IPS DF 6.9 (cell line): ENCODE measurements around the gene AKT1.

ENCODE experiments used
- DNase-seq: peaks from one replicate; pipeline ENCODE4 v3.0.0-alpha.2; 2013; ENCODE audit warnings: low read depth, low spot score
- H3K27ac ChIP-seq: one replicate; pipeline ENCODE4 v1.5.1; 2013; ENCODE audit warnings: low read length, control low read depth
- H3K27me3 ChIP-seq: 2 replicates; pipeline ENCODE4 v1.6.1; 2013; ENCODE audit warnings: mild to moderate bottlenecking, low read length; ENCODE audit not compliant: control insufficient read depth, insufficient read depth
- H3K36me3 ChIP-seq: 2 replicates; pipeline ENCODE4 v1.6.1; 2013; ENCODE audit warnings: low read length; ENCODE audit not compliant: control insufficient read depth, insufficient read depth
- H3K4me1 ChIP-seq: 2 replicates; pipeline ENCODE4 v1.6.1; 2013; ENCODE audit warnings: low read length; ENCODE audit not compliant: control insufficient read depth, insufficient read depth
- H3K4me3 ChIP-seq: 2 replicates; pipeline ENCODE4 v1.5.1; 2013; ENCODE audit warnings: mild to moderate bottlenecking, low read length
- H3K9me3 ChIP-seq: 2 replicates; pipeline ENCODE4 v1.6.1; 2013; ENCODE audit warnings: low read length, inconsistent platforms; ENCODE audit not compliant: control insufficient read depth, insufficient read depth
- WGBS: extraction: QIAGEN DNeasy Blood & Tissue Kit; methylation state at CpG from one replicate; pipeline ENCODE4 v1.1.7; 2013; ENCODE audit warnings: mixed read lengths, missing lambda C conversion rate; ENCODE audit not compliant: insufficient read length, insufficient coverage; 5-methylcytosine and 5-hydroxymethylcytosine counted together

The AKT1 gene

DNA sequence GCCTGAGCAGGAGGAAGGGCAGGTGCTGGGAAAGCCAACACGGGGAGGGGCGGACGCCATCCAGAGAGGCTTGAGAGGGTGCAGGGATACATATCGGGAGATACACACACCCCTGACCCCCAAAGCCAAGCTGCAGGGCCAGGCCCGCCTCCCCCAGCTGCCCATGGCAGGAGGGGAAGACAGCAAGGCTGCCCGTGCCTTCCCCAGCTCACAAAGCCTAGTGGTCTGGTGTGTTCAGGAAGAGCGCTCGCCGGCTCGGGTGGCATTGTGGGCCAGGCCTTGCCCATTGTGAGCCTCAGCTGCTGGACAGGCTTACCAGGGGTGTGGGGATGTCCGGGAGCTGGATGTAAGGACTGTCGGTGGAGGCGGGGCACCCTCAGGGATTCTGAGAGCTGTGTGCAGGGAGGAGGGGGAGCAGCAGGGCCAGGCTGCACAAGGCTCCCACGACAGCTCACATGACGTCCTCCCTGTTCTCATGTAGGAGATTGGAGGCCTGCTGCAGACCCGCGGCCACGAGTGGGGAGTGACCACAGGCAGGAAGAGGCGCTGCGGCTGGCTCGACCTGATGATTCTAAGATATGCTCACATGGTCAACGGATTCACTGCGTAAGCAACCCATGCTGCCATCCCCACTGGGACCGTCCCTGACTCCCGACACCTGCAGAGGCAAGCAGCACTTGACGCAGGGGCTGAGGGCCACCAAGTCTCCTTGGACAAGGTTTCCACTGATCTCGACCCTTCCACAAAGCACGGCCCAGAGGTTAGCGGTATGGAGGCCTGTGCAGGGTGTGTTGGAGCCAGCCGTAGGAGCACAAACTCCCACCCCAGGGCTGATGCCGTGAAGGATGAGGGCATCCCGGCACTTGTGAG is 52.7 kb downstream of the AKT1 start:
- H3K9me3 ChIP-seq: no peaks in the 10 kb centered on the region
- H3K27me3 ChIP-seq: no peaks in the 10 kb centered on the region
- H3K27ac ChIP-seq: no peak overlapping the region
- no peaks in the 10 kb centered on the region for H3K4me1 ChIP-seq
- DNase-seq: no peak
- H3K36me3 ChIP-seq: peaks cover 7% of the 10 kb centered on the region; the same call in 1 of the 2 replicates
- WGBS: no CpG with 5 or more reads among the region's 32 CpGs
- no peak overlapping the region for H3K4me3 ChIP-seq

DNA sequence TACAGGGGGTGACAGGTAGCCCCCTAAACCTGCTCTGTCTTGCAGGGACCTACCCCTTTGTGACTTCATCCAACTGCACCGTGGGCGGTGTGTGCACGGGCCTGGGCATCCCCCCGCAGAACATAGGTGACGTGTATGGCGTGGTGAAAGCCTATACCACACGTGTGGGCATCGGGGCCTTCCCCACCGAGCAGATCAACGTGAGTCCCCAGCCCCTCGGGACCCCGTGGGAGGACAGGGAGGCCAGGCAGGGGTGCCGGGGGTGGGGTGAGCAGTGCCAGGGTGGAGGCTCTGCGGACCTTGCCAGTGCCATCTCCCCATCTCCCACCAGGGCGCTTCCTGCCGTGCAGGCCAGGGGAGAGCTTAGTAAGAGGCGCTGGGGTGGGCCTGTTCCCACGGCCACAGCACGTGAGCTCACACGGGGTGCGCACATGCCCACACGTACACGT is 53.7 kb downstream of the AKT1 start:
- no peak overlapping the region for H3K27ac ChIP-seq
- H3K9me3 ChIP-seq: no peaks in the 10 kb centered on the region
- no peaks in the 10 kb centered on the region for H3K4me1 ChIP-seq
- peaks cover 7% of the 10 kb centered on the region; the same call in 1 of the 2 replicates for H3K36me3 ChIP-seq
- WGBS: no CpG with 5 or more reads among the region's 23 CpGs
- no peak for DNase-seq
- H3K4me3 ChIP-seq: no peak overlapping the region
- H3K27me3 ChIP-seq: no peaks in the 10 kb centered on the region

DNA sequence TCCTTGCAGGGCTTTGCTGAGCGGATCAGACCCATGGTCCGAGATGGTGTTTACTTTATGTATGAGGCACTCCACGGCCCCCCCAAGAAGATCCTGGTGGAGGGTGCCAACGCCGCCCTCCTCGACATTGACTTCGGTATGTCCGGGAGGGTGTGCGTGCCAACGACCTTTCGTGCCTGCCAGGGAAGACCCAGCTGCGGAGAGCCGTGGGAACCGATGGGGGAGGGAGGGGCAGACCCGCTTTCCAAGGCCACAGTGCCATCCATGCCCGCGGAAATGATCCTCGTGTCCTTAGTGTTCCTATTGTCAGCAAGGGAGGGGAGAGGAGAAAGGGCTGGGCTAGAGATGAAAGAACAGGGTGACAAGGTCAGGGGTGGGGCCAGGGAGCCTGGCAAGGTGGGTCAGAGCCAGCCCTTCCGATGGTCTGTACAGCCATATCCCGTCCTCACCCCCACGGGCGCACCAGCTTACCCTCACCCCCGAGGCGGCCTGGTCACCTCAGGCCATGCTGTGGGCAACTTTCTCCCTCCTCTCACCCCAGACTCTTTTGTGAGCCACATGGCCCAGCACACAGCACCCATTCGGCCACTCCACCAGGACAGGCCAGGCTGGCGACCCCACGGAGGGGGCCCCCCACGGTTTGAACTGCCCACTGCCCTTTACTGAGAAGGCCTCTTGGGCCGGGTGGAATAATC is 54.3 kb downstream of the AKT1 start:
- no peaks in the 10 kb centered on the region for H3K27me3 ChIP-seq
- H3K9me3 ChIP-seq: no peaks in the 10 kb centered on the region
- peaks cover 7% of the 10 kb centered on the region; the same call in 1 of the 2 replicates for H3K36me3 ChIP-seq
- H3K4me1 ChIP-seq: no peaks in the 10 kb centered on the region
- no CpG with 5 or more reads among the region's 29 CpGs for WGBS
- no peak overlapping the region for H3K4me3 ChIP-seq
- H3K27ac ChIP-seq: no peak overlapping the region
- no peak for DNase-seq

DNA sequence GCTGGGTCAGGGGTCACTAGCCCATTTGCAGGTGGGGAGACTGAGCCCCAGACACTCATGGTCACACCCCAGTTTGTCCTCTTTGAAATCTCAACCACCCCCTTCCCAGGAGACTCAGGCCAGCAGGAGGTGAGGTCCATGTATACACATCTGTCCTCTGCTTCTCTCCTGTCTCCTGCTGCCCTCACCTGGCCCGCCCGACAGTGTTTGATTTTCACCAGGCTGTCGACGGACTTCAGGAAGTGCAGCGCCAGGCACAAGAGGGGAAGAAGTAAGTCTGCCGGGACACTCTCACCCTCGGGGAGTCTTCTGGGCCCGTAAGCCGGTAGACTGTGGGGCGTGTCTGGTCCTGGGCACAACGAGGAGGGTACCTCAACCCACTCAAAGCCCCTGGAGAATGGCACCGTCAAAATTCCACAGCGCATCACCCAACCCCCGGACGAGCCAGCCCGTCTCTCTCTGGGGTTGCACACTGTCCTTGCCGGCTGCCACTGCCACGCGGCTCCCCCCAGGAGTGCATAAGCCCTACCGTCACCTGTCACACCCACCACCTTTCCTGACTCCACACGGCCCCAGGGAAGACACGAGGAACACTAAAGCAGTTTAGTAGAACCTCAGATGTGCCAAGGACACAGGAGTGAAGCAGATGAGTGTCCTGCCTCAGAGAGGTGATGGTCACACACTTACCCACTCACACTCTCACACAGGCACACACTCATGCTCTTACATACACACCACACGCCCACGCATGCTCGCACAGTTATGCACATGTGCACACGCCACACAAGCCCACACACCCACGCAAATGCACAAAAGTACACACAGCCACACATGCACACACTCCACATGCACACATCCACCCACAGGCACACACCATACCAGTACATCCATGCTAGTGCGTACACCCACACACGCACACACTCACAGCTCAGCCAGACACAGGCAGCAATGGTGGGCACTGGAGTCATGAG is 55.7 kb downstream of the AKT1 start:
- DNase-seq: no peak
- Histone ChIP-seq H3K27ac (no peak overlapping the region), H3K27me3 (no peaks in the 10 kb centered on the region), H3K4me1 (no peaks in the 10 kb centered on the region; the same call in 1 of the 2 replicates), H3K36me3 (peaks cover 7% of the 10 kb centered on the region; the same call in 1 of the 2 replicates), H3K9me3 (no peaks in the 10 kb centered on the region), H3K4me3 (no peak overlapping the region)
- no CpG with 5 or more reads among the region's 29 CpGs for WGBS

DNA sequence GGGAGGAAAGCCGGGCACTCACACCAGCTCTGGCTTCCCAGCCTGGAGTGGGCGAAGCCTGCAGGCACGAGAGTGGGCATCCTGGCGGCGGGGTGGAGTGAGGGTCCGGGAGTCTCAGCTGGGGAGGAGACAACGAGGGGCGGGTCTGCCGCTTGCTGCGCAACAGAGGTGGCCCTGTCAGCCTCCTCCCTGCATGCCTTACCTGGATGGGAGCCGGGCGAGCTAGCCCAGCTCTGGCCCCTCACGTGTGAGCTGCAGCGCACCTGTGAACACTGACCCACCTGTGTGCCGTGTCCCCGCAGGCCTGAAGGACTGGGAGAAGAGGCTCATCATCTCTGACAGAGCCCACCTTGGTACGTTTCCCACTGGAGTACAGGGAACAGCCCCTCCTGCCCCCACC is 56.5 kb downstream of the AKT1 start:
- Histone ChIP-seq H3K4me1 (no peaks in the 10 kb centered on the region; the same call in 1 of the 2 replicates), H3K9me3 (no peaks in the 10 kb centered on the region), H3K27me3 (no peaks in the 10 kb centered on the region), H3K36me3 (peaks cover 7% of the 10 kb centered on the region; the same call in 1 of the 2 replicates), H3K27ac (no peak overlapping the region), H3K4me3 (no peak overlapping the region)
- WGBS: no CpG with 5 or more reads among the region's 17 CpGs
- no peak for DNase-seq

DNA sequence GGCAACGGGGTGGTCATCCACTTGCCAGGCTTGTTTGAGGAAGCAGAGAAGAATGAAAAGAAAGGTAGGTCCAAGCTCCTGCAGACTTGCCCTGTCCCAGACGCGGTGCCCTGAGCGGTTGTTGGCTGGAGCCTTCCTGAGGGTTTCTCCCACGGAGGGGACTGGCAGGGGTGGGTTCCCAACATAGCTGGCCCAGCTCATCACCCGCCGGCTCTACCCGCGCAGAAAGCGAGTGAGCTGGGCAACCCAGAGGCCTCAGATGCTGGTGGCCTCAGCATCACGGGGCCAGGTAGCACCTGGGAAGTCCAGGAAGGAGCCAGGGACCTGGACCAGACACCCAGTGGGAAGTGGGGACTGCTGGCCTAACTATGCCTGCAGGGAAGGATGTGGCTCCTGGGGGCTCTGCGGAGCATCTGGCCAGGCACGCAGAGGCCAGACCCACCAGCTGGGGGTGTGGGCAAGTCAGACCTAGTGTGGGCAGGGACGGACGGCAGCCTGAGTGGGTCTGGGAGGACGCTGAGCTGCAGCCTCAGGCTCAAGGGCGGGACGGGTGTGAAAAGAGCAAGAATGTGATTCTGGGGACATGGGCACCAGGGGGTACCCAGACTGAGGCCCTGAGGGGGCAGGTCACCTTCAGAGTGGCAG is 57.1 kb downstream of the AKT1 start:
- H3K9me3 ChIP-seq: no peaks in the 10 kb centered on the region
- WGBS: no CpG with 5 or more reads among the region's 18 CpGs
- H3K4me1 ChIP-seq: no peaks in the 10 kb centered on the region; the same call in 1 of the 2 replicates
- H3K27me3 ChIP-seq: no peaks in the 10 kb centered on the region
- H3K27ac ChIP-seq: no peak overlapping the region
- no peak overlapping the region for H3K4me3 ChIP-seq
- peaks cover 7% of the 10 kb centered on the region; the same call in 1 of the 2 replicates for H3K36me3 ChIP-seq
- DNase-seq: no peak

DNA sequence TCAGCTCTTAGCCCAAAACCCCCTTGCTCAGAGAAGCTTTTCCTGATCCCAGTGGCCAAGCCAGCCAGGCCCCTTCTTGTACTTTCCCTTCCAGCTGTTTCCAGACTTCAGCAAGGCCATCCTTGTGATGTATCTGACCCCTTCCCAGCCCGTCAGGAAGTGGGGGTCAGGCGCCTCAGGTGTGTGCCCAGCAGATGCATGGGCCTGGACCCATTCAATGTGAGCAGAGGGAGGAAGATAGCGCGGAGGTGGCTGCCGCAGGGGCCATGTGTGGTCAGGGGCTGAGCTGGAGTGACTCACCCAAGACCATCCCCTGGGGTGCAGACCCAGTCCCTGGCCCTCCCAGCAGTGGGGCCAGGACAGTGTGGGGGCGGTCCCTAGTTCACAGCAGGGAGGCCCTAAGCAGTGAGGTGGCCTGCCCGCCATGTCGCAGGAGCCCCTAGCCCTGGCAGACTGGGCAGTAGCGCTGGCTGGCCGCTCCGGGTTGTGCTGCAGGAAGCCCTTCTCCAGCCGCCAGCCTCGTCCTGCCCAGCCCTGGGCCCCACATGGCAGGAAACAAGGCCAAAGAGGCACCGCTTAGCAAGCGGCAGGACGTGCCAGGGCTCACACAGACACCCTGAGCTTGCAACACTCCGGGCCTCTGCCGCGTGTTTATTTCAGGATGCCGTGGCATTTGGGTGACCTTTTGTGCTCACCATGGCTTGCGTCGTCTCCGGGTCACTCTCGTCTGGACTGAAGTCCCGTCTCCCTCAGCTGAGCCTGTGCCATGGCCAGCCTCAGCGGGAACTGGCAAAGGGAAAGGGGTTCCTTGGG is 59.5 kb downstream of the AKT1 start:
- no peaks in the 10 kb centered on the region; the same call in 1 of the 2 replicates for H3K4me1 ChIP-seq
- DNase-seq: no peak
- no peak overlapping the region for H3K27ac ChIP-seq
- H3K36me3 ChIP-seq: 0 out of 2 replicates have a peak, but pooled peaks cover 3% of the 10 kb centered on the region
- WGBS: no CpG with 5 or more reads among the region's 26 CpGs
- H3K9me3 ChIP-seq: no peaks in the 10 kb centered on the region
- no peaks in the 10 kb centered on the region for H3K27me3 ChIP-seq
- H3K4me3 ChIP-seq: no peak overlapping the region

DNA sequence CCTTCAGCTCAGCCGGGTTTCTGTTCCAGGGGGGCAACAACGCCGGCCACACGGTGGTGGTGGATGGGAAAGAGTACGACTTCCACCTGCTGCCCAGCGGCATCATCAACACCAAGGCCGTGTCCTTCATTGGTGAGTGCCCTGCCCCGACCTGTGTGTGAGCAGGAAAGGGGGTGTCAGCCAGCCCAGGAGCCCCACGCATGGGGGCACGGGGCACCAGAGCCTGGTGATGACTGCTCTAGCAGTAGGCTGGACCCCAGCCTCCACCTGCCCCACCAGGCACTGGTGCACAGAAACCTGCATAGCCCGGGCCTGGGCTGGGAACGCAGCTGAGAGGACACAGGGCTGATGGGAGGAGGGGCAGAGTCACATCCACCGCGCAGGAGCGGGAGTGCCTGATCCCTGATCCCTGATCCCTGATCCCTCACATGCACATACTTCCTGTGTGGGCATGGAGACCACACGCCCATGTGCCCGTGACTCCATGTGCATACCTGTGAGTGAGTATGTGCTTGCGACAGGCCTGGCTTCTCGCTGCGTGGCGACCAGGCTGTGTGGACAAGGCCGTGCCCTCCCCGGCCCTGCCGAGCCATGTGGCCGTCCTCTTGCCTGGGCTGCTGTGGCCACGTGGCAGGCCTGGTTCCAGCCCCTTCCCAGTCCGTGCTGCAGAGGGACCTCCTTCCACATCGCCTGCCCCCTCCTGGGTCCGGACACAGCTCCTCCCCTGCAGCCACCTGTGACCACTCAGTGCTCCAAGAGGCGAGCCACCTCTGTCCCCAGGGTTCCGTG is 60.4 kb downstream of the AKT1 start:
- H3K4me1 ChIP-seq: no peaks in the 10 kb centered on the region; the same call in 1 of the 2 replicates
- H3K27ac ChIP-seq: no peak overlapping the region
- H3K9me3 ChIP-seq: no peaks in the 10 kb centered on the region
- no peaks in the 10 kb centered on the region for H3K27me3 ChIP-seq
- no peak overlapping the region for H3K4me3 ChIP-seq
- no peaks in the 10 kb centered on the region for H3K36me3 ChIP-seq
- no CpG with 5 or more reads among the region's 31 CpGs for WGBS
- DNase-seq: no peak
